GM21737 (cell line): ENCODE results near the gene SH3D19.
"Not testable (repeated sequence)": the region's sequence is repeated elsewhere in the genome, so short reads cannot be mapped to it uniquely, and the experiment has no call there.

ENCODE experiments used
- ATAC-seq: cut with Tn5 transposase; IDR thresholded peaks from one replicate; pipeline ENCODE4 v1.9.1; 2021; ENCODE audit warnings: mild to moderate bottlenecking, moderate library complexity; ENCODE audit not compliant: unreplicated experiment

SH3D19 gene

DNA sequence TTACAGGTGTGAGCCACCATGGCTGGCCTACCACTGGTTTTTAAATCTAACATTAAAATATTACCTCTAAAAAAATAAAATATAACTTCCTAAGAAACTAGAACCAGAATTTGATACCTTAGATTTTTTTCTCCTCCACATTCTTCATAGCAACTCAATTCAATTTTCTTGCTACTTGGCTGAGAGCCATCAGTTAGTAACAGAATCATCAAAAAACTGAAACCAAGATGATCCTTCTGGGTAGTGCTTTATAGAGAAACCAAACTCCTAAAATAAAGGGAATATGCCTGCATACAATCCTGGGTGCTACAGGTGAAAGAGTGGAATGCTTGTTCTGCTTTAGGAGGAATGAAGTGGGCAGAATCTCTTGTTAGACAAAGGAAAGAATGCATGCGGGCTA lies 161.6 kb downstream of the SH3D19 start:
- ATAC-seq = no peak

GRCh38 chr4:151158979-151159378 lies 166.4 kb downstream of the SH3D19 start:
- ATAC-seq = no peak

DNA sequence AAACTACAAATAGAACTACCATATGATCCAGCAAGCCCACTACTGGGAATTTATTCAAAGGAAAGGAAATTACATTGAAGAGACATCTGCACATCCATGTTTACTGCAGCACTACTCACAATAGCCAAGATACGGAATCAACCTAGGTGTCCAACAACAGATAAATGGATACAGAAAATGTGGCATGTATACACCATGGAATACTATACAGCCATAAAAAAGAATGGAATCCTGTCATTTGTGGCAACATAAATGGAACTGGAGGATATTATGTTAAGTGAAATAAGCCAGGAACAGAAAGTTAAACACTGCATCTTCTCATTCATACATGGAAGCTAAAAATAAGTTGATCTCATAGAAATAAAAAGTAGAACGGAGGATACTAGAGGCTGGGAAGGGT lies 167.9 kb downstream of the SH3D19 start:
- ATAC-seq = no peak

DNA sequence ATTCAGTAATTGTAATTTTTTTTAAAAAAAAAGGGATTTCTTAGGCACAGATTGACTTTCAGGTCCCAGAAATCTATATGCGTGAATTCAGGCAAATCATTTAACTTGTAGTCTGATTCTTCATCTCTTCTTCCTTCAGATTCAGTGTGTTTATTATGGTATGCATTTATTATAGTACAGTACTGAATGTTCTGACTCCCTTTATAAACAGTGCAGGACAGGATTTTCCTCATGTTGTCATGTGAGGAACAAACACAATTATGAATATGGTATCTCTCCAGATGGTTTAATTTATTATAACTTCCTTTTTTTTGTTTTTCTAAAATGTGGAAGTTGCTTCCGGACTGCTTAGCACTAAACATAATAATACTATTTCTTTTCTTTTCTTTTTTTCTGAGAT lies 171.8 kb downstream of the SH3D19 start:
- ATAC-seq = no peak

DNA sequence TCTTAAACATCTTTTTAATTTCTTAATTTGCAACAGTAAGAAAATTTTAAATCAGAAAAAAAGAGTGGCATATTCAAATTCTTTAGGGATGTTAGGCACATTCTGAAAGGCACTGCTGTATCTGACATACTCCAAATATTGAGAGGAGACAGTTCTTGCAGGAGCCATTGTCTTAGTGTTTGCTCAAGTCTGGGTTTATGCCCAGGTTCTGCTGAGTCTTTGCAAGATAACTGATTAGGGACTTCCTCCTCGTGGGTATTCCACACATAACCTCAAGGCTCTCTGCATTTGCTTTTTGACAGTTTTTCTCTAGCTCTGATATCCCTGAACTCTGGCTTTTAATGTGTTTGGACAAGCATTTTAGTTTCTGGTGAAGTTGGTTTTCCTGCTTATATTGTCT lies 173.4 kb downstream of the SH3D19 start:
- no peak for ATAC-seq

GRCh38 chr4:151150821-151151580 lies 174.4 kb downstream of the SH3D19 start:
- ATAC-seq = no peak

GRCh38 chr4:151148261-151148660 lies 177.1 kb downstream of the SH3D19 start:
- ATAC-seq = no peak

GRCh38 chr4:151147000-151147399 lies 178.4 kb downstream of the SH3D19 start:
- ATAC-seq = no peak

- ATAC-seq = no peak
Observed at GRCh38 chr4:151144329-151145072, 180.9 kb downstream of the SH3D19 start.

DNA sequence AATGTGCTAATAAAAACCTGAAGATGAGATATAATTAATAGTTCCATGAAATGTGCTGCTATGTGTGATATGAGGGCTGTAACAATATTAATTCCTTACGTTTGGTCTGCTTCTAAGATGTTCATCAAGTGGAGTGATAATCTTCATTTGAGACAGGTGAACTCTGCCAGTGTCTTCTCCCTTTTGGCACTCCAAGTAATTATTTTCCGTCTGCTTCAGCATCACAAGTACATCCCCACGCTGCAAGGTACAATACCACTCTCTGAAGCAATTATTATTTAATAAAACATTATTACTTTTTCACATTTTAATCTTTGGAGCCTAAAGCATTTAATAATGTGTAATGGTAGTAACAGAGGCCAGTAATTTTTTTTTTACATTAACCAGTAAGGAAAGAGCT lies 181.6 kb downstream of the SH3D19 start:
- no peak for ATAC-seq

- ATAC-seq = no peak
Observed at GRCh38 chr4:151143162-151143561, 182.2 kb downstream of the SH3D19 start.

GRCh38 chr4:151142758-151143157 lies 182.6 kb downstream of the SH3D19 start:
- no peak for ATAC-seq

GRCh38 chr4:151139814-151140213 lies 185.6 kb downstream of the SH3D19 start:
- ATAC-seq = no peak

DNA sequence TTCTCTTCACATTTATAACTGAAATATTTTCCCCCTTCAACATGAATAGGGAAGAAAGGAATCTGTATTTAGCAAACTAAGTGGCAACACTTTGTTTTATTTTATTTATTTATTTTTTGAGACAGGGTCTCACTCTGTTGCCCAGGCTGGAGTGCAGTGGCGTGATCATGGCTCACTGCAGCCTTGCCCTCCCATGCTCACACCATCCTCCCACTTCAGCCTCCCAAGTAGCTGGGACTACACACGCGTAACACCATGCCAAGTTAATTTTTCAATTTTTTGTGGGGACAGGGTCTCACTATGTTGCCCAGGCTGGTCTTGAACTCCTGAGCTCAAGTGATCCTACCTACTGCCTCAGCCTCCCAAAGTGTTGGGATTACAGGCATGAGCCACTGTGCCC lies 189.4 kb downstream of the SH3D19 start:
- ATAC-seq = not testable (repeated sequence)

GRCh38 chr4:151133311-151133710 lies 192.1 kb downstream of the SH3D19 start:
- ATAC-seq = no peak

- no peak for ATAC-seq
Observed at GRCh38 chr4:151129796-151130195, 195.6 kb downstream of the SH3D19 start.

GRCh38 chr4:151117371-151117962 lies 207.9 kb downstream of the SH3D19 start:
- ATAC-seq = peak; percentile 91

GRCh38 chr4:151114986-151115385 lies 210.4 kb downstream of the SH3D19 start:
- ATAC-seq = no peak

- ATAC-seq = no peak
Observed at GRCh38 chr4:151114338-151114737, 211.1 kb downstream of the SH3D19 start.

- no peak for ATAC-seq
Observed at GRCh38 chr4:151110236-151110635, 215.2 kb downstream of the SH3D19 start.

DNA sequence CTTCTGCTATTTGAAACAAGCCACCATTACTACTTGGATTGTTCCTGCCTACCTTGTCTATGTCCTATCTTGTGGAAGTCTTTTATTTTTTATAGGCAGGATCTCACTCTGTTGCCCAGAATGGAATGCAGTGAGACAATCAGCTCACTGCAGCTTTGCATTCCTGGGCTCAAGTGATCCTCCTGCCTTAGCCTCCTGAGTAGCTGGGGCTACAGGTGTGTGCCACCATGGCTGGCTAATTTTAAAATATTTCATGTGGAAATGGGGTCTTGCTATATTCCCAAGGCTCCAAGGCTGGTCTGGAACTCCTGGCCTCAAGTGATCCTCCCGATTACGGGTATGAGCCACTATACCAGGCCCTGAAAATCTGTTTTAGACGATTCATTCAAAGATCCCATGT lies 218.3 kb downstream of the SH3D19 start:
- ATAC-seq = no peak

- ATAC-seq = no peak
Observed at GRCh38 chr4:151105454-151106032, 219.9 kb downstream of the SH3D19 start.
